ENCODE measurements around the gene CAMK1G.

CAMK1G gene

DNA sequence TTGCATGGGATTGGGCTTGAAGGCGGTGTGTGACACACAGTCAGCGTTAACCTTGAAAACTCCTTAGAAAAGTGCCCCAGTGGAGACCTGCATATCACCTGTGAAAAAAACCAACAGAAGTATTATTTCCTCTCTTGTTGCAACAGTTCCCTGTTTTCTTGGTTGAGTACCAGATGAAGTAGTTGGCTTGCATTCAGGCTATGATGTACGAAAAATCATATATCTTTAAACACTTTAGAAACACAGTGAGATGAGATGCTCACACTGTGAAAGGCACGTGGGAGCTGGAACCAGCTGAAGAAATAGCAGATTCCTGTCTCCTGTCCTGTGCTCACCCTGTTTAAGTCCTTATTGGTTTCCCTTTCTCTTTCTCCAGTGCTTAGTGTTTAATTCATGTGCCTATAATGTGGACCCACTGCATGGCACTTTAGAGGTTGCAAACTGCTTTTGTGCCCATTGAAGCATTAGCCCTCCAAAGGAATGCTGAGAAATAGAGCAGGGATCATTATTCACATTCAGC is 2.8 kb downstream of the CAMK1G start:
- TF ChIP-seq, protein P1, sequence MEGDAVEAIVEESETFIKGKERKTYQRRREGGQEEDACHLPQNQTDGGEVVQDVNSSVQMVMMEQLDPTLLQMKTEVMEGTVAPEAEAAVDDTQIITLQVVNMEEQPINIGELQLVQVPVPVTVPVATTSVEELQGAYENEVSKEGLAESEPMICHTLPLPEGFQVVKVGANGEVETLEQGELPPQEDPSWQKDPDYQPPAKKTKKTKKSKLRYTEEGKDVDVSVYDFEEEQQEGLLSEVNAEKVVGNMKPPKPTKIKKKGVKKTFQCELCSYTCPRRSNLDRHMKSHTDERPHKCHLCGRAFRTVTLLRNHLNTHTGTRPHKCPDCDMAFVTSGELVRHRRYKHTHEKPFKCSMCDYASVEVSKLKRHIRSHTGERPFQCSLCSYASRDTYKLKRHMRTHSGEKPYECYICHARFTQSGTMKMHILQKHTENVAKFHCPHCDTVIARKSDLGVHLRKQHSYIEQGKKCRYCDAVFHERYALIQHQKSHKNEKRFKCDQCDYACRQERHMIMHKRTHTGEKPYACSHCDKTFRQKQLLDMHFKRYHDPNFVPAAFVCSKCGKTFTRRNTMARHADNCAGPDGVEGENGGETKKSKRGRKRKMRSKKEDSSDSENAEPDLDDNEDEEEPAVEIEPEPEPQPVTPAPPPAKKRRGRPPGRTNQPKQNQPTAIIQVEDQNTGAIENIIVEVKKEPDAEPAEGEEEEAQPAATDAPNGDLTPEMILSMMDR (conservative IDR thresholded peaks at IDR 0.05; ENCODE audit: low read depth, low read length) = no peak
- no peak for DNase-seq (ENCODE audit: low read depth)
- H3K4me3 ChIP-seq (ENCODE audit: low read length) = no peak overlapping the region

DNA sequence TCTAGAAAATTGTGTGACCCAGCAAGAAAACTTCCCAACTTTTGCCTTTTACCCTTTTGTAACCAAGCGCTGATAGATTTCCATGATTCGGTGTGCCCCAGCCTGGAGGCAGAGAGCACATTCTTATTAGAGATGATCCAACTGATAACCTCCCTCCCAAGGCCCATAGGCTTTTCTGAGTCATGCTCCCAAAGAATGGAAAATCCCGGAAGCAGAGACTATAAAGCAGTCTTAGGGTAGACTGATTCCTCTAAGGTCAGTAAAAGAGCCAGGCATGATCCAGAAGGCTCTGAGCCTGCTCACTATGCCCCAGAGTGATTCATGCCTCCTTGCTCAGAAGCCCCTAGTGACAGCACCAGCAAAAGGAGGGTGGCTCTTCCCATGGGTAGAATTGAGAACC is 4.3 kb downstream of the CAMK1G start:
- TF ChIP-seq, protein P1 (conservative IDR thresholded peaks at IDR 0.05; ENCODE audit: low read depth, low read length) = no peak
- DNase-seq (ENCODE audit: low read depth) = no peak
- H3K4me3 ChIP-seq (ENCODE audit: low read length) = no peak overlapping the region

DNA sequence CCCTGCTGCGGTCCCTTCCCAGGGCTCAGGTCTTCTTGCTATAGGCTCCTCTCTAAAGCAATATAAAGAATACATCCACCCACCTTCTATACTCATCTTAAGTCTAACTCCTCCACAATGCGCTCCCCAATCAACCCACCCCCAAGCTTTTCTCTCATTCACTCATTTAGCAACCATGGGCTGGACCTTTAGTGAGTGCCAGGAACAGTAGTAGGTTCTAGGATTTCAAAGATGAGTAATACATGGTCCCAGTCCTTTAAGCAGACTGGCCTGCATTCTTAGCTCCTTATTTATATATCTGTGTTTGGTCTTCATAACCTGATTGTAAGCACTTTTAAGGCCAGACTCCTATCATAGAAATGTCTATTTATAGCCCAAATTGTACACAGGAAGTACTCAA is 5.9 kb downstream of the CAMK1G start:
- TF ChIP-seq, protein P1 (conservative IDR thresholded peaks at IDR 0.05; ENCODE audit: low read depth, low read length) = no peak
- no peak for DNase-seq (ENCODE audit: low read depth)
- H3K4me3 ChIP-seq (ENCODE audit: low read length) = no peak overlapping the region

DNA sequence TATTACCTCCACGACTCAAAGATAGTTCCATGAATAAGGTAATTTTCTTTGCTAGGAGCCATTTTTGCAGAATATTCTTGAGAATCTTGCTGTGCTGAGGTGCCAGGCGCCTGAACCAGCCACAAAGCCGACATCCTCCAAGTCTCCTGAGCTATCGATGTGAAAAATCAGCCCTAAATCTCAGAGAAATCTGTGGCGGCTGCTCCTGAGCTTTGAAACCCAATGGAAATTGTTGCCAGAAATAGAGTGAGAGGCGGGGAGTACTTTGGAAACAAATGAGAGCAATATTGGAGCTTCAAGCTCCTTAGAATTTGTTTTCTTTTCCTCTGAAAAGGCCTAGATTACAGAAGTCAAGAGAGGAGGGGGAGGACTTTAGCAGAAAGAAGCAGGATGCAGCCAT is 6.3 kb downstream of the CAMK1G start:
- no peak overlapping the region for H3K4me3 ChIP-seq (ENCODE audit: low read length)
- DNase-seq (ENCODE audit: low read depth) = no peak
- TF ChIP-seq, protein P1 (conservative IDR thresholded peaks at IDR 0.05; ENCODE audit: low read depth, low read length) = no peak

DNA sequence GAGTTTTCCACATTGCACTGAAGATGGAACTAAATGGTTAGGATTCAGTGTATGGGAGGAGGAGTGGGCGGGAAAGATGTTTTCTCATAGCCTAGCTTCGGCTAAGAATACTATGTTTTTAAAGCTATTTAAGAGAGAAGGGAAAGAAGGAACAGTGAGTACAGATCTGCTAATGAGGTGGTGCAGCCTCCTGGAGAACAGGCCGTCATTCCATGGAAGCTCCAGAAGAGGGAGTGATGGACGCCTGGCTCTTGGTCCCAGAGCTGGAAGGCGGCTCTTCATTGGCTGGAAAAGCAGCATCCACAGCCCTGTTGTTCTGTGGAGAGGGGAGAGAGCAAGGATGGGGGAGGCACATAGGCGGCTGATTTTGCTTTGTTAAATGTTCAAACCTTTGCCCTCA is 6.9 kb downstream of the CAMK1G start:
- TF ChIP-seq, protein P1 (conservative IDR thresholded peaks at IDR 0.05; ENCODE audit: low read depth, low read length) = peak; percentile 61
- no peak for DNase-seq (ENCODE audit: low read depth)

DNA sequence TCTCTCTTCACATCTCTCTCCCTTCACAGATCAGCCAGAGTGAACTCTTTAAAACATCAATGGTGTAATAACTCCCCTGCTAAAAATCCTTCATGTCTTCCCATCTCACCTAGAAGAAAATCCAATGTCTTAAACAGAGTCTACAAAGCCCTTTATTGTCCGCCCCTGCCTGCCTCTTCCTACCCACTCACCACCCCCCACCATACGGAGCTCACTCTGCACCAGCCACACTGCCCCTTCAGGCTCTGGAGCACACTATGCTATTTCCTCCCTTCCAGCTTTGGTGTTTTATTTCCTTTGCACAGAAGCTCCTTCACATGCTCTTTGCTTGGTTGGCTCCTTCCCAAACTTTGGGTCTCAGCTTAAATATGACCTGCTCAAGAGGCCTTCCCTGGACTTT is 10.2 kb downstream of the CAMK1G start:
- H3K4me3 ChIP-seq (ENCODE audit: low read length) = no peak overlapping the region
- TF ChIP-seq, protein P1 (conservative IDR thresholded peaks at IDR 0.05; ENCODE audit: low read depth, low read length) = no peak
- DNase-seq (ENCODE audit: low read depth) = no peak

More for the DNA sequence above, 6.9 kb downstream of the CAMK1G start:
- H3K4me3 ChIP-seq (ENCODE audit: low read length) = no peak overlapping the region

DNA sequence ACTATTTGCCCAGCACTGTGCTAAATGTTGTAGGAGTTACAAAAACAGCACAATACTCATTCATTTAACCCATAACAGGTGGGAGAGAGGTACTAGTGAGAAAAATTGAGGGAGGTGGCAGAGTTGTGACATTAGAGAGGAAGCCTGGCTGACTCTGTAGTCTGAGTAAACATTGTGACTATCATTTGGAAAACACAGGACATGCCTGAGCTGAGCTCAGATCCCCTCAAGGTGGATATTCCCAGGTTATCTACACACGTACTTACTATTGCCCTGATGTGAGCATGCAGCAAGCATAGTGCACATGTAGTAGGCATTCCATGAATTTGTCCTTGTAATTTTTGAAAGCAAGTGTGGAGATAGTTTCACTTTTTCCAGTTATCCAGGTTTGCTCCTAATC is 10.9 kb downstream of the CAMK1G start:
- no peak for DNase-seq (ENCODE audit: low read depth)
- TF ChIP-seq, protein P1 (conservative IDR thresholded peaks at IDR 0.05; ENCODE audit: low read depth, low read length) = no peak
- no peak overlapping the region for H3K4me3 ChIP-seq (ENCODE audit: low read length)

Measured in retinal pigment epithelial cell (primary cell).